D721Med (cell line): Measurements from ENCODE around the gene CFAP74.

Experiments
- DNase-seq: peaks from one replicate; pipeline ENCODE4 v3.0.0; 2011; ENCODE audit warnings: low spot score; ENCODE audit not compliant: insufficient read length
- FAIRE-seq: peaks from 2 replicates; lab custom pipeline; 2011; peaks lifted over from hg19 to GRCh38; lab: Jason Lieb, UNC
- TF ChIP-seq, protein P1 (sequence below): IDR thresholded peaks from 2 replicates; pipeline ENCODE4 v1.5.1; 2012; ENCODE audit warnings: mild to moderate bottlenecking, control low read depth; ENCODE audit not compliant: insufficient read depth; ENCODE audit errors: missing control alignments

CFAP74 gene, protein sequence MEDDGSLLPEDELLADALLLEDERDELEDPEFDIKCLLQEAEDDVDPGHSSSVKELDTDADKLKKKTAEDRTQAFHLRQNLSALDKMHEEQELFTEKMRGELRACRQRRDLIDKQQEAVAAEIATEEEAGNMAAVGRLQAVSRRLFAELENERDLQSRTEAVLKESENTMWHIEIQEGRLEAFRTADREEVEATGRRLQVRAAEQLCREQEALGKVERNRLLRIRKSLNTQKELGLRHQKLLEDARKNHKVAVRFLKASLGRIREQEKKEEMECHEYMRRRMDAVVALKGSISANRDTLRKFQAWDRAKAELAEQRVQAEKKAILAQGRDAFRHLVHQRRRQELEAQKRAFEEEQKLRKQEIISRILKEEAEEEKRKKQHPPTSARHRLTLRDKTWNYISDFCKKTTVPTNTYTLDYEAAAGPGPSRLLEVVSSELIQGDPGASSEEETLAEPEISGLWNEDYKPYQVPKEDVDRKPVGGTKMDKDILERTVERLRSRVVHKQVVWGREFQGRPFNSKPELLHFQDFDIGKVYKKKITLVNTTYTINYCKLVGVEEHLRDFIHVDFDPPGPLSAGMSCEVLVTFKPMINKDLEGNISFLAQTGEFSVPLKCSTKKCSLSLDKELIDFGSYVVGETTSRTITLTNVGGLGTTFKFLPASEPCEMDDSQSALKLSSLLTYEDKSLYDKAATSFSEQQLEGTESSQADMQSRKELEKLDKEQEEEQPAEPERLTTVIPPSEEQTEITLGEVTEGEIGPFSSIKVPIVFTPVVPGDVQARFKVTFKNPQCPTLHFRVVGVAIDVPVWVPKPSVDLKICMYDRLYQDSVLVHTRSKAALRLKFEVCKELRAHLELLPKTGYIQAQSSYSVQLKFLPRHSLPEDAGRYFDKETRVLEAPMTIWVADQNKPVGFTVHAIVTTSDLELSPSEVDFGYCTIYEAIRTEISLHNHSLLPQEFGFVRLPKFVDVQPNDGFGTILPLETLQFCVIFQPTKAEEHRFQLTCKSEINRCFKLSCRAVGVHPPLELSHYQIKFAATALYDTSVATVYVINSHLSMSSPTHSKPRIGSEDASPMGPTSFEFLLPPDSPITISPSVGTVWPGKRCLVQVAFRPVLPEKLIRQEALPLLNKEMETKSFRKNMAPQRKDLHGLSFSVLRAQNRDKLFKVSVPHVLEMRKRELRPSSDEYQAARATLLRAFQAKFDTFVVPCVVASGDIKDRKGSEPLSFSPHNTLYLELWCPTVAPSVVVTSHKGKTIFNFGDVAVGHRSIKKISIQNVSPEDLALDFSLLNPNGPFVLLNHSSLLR (N-terminal part only)

GRCh38 chr1:2003541-2004131 is at the start of gene CFAP74:
TSS of gene CFAP74 (minus strand) at chr1:2003786. CDS start at chr1:1990956, 12,830 bp downstream.
- TF ChIP-seq, protein P1, sequence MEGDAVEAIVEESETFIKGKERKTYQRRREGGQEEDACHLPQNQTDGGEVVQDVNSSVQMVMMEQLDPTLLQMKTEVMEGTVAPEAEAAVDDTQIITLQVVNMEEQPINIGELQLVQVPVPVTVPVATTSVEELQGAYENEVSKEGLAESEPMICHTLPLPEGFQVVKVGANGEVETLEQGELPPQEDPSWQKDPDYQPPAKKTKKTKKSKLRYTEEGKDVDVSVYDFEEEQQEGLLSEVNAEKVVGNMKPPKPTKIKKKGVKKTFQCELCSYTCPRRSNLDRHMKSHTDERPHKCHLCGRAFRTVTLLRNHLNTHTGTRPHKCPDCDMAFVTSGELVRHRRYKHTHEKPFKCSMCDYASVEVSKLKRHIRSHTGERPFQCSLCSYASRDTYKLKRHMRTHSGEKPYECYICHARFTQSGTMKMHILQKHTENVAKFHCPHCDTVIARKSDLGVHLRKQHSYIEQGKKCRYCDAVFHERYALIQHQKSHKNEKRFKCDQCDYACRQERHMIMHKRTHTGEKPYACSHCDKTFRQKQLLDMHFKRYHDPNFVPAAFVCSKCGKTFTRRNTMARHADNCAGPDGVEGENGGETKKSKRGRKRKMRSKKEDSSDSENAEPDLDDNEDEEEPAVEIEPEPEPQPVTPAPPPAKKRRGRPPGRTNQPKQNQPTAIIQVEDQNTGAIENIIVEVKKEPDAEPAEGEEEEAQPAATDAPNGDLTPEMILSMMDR: no peak
- FAIRE-seq (no peak), DNase-seq (peak; percentile 77)

GRCh38 chr1:2053217-2053616 is 49.6 kb upstream of the CFAP74 start:
- TF ChIP-seq, protein P1: no peak
- DNase-seq: no peak
- no peak for FAIRE-seq

- DNase-seq: no peak
- FAIRE-seq: no peak
- TF ChIP-seq, protein P1: no peak
These were observed 49.2 kb upstream of the CFAP74 start for GRCh38 chr1:2052756-2053155.

GRCh38 chr1:2052054-2052679 is 48.6 kb upstream of the CFAP74 start:
- FAIRE-seq (no peak), DNase-seq (no peak)
- TF ChIP-seq, protein P1: no peak

GRCh38 chr1:2050793-2051682 is 47.5 kb upstream of the CFAP74 start:
- FAIRE-seq (no peak), DNase-seq (no peak)

More at GRCh38 chr1:2050793-2051682, 47.5 kb upstream of the CFAP74 start:
- TF ChIP-seq, protein P1: no peak
